ENCODE measurements around the gene RIPOR1. TPM values are rescaled to one million over a fixed set of nuclear protein-coding genes. Genes with fewer than 3 reads are reported as not detected.

RIPOR1 gene
- total and polyA plus RNA-seq, 8 donors = 31.8 to 53.8 (median 36.2) TPM

DNA sequence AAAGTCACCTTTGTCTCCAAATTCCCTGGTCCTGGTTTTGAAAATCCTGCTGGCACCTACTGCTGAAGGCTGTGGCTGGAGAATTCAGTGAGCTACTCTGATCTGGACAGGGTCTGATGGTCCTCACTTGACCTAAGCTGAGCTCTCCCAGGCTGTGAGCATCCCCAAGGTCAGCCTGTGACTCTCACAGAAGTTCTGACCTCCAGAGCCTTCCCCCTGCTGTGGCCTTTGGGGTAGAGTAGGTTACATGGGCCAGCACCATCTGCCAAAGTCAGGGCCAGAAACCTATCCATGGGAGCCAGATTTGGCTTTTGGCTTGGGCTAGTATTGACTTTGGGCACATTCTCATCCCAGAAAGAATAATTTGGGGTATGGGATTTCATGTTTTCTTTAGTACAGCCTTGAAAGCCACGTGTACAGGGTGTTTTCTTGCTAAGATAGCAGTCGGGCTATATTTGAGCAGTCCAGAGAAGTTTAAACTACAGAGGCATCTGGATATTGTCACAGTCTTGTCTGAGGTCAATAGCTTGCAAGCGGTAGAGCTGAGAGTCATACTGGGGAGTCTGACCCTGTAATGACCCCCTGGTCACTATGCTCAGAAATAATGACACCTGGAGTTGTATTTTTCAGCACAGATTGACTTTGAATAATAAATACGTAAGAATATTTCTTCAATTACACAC is 39.1 kb upstream of the RIPOR1 start:
- H3K27me3 ChIP-seq = no peaks in the 10 kb centered on the region
- H3K4me3 ChIP-seq = no peak overlapping the region
- peak overlapping the region in 2 of 4 donors; percentile 22 to 48 for H3K27ac ChIP-seq
- TF ChIP-seq, protein P1, sequence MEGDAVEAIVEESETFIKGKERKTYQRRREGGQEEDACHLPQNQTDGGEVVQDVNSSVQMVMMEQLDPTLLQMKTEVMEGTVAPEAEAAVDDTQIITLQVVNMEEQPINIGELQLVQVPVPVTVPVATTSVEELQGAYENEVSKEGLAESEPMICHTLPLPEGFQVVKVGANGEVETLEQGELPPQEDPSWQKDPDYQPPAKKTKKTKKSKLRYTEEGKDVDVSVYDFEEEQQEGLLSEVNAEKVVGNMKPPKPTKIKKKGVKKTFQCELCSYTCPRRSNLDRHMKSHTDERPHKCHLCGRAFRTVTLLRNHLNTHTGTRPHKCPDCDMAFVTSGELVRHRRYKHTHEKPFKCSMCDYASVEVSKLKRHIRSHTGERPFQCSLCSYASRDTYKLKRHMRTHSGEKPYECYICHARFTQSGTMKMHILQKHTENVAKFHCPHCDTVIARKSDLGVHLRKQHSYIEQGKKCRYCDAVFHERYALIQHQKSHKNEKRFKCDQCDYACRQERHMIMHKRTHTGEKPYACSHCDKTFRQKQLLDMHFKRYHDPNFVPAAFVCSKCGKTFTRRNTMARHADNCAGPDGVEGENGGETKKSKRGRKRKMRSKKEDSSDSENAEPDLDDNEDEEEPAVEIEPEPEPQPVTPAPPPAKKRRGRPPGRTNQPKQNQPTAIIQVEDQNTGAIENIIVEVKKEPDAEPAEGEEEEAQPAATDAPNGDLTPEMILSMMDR (IDR thresholded peaks at IDR 0.05) = no peak
- H3K4me1 ChIP-seq = peaks cover 8 to 12% (median 8%) of the 10 kb centered on the region in 3 donors
- DNase-seq = no peak
- ATAC-seq = peak in 2 of 4 donors; percentile 5 to 7
- no peaks in the 10 kb centered on the region for H3K9me3 ChIP-seq
- intact Hi-C loops (cut with DNase I) = no loop called here
- 31 to 32% methylated on average over 4 of the region's 4 CpGs for WGBS, 2 donors
- H3K36me3 ChIP-seq = peaks cover 0 to 2% (median 0%) of the 10 kb centered on the region in 3 donors
- FAIRE-seq = no peak

DNA sequence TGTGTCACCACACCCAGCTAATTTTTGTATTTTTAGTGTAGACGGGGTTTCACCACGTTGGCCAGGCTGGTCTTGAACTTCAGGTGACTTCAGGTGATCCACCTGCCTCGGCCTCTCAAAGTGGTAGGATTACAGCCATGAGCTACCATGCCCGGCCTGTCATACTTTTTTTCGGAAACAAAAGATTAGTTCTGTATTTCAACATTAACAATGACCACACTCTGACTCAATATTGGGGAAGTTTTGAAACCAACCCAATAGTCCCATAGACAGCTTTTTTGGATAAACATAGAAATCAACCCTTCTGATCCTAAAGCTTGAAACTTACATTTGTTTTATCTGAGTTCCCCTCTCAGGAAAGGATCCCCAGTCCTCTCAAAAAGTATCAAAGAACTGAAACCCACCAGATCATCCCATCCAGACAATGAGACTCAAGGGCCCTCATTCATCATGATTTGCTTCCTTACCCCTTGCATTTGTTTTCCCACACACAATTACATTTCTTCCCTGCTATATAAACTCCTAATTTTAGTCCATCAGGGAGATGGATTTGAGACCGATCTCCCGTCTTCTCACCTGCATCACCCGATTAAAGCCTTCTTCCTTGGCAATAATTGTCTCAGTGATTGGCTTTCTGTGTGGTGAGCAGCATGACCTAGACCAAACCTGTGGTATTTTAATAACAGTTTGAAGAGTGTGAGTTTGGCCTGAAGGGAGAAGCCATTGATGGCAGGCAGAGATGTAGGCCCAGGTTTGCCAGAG is 38.1 kb upstream of the RIPOR1 start:
- H3K9me3 ChIP-seq = no peaks in the 10 kb centered on the region
- WGBS, 2 donors = 88% methylated on average over 8 of the region's 8 CpGs
- no peak for DNase-seq
- TF ChIP-seq, protein P1 (IDR thresholded peaks at IDR 0.05) = no peak
- peak overlapping the region in 1 of 4 donors; percentile 46 for H3K27ac ChIP-seq
- no peaks in the 10 kb centered on the region for H3K36me3 ChIP-seq
- H3K27me3 ChIP-seq = no peaks in the 10 kb centered on the region
- peaks cover 8 to 12% (median 8%) of the 10 kb centered on the region in 3 donors for H3K4me1 ChIP-seq
- peak in 1 of 4 donors; percentile 24 for ATAC-seq
- no peak overlapping the region for H3K4me3 ChIP-seq
- intact Hi-C loops (cut with DNase I) = no loop called here
- FAIRE-seq = no peak

DNA sequence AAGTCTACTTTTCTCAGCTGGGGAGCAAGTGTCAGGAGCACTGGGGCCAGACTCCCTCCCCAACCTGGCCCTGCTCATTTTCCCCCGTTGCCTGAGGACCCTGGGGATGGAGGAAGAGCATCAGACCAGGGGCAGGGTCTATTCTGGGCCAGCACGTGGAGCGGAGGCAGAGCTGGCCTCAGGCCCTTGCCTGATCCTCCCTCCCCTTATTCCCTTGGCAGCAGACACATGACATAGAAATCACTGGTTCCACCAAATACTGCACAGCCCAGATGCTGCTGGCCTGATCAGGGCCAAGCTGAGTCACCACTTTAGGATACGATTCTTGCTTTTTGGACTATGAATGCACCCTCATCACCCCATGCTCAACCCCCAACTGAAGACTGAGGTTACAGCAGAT is 29.5 kb upstream of the RIPOR1 start:
- Histone ChIP-seq H3K36me3 (no peaks in the 10 kb centered on the region), H3K4me3 (no peak overlapping the region), H3K4me1 (no peaks in the 10 kb centered on the region), H3K9me3 (no peaks in the 10 kb centered on the region), H3K27ac (no peak overlapping the region), H3K27me3 (no peaks in the 10 kb centered on the region)
- DNase-seq (no peak), FAIRE-seq (no peak), ATAC-seq (peak in 2 of 4 donors; percentile 35 to 36)
- TF ChIP-seq, protein P1 (IDR thresholded peaks at IDR 0.05) = no peak
- intact Hi-C loops (cut with DNase I) = no loop called here
- WGBS, 2 donors = 81 to 85% methylated on average over 4 of the region's 4 CpGs

DNA sequence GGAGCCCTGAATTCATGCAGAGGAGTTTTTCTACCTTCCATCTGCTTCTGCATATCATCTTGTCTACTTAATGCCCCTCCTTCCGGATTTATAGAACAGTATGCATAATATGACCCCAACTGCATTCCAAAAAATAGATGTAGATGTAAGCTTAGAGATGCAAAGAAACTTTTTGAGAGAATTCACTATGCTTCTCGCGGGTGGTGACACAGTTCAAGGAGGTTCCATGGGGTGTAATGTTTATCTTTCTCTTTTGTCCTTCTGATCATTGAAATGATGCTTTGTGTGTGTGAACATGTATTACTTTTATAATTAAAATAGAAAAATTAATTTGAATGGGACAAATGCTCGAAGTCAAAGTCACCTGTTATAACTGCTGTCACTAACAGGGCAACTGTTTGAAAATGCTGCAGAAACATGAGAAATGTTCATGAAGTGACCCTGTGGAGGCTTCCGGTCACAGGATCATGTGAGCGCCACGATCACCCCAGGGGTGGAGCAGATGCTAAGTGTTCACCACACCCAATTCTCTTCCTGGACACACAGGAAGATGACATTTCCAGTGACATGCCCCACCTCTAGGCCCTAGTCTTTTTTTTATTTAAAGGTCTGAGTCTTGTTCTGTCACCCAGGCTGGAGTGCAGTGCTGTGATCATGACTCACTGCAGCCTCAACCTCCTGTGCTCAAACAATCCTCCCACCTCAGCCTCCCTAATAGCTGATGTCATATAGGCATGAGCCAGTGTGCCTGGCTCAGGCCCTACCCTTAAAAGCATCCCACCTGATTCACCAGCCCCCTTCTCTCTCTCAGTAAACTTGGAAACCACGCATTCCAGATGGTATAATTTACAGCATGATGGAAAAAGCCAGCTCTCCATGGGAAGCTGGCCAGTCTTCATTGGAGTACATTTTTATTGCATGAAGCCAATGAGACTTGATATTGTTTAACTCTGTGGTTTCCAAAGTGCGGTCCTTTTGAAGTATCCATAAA is 24.3 kb upstream of the RIPOR1 start:
- ATAC-seq = peak in 3 of 4 donors; percentile 34 to 65 (median 56)

More for the DNA sequence above, 24.3 kb upstream of the RIPOR1 start:
- Histone ChIP-seq H3K36me3 (no peaks in the 10 kb centered on the region), H3K27me3 (no peaks in the 10 kb centered on the region), H3K4me1 (no peaks in the 10 kb centered on the region), H3K9me3 (no peaks in the 10 kb centered on the region), H3K4me3 (no peak overlapping the region), H3K27ac (no peak overlapping the region)
- WGBS, 2 donors = 80 to 81% methylated on average over 9 of the region's 9 CpGs
- no peak for FAIRE-seq
- no peak for DNase-seq
- intact Hi-C loops (cut with DNase I) = no loop called here
- TF ChIP-seq, protein P1 (IDR thresholded peaks at IDR 0.05) = no peak
